ENCODE data around the gene PCDHGC3.

Gene PCDHGC3

DNA sequence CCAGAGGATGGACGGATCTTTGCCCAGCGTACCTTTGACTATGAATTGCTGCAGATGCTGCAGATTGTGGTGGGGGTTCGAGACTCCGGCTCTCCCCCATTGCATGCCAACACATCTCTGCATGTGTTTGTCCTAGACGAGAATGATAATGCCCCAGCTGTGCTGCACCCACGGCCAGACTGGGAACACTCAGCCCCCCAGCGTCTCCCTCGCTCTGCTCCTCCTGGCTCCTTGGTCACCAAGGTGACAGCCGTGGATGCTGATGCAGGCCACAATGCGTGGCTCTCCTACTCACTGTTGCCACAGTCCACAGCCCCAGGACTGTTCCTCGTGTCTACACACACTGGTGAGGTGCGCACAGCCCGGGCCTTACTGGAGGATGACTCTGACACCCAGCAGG lies 15.0 kb downstream of the PCDHGC3 start:
- TF ChIP-seq, protein P1, sequence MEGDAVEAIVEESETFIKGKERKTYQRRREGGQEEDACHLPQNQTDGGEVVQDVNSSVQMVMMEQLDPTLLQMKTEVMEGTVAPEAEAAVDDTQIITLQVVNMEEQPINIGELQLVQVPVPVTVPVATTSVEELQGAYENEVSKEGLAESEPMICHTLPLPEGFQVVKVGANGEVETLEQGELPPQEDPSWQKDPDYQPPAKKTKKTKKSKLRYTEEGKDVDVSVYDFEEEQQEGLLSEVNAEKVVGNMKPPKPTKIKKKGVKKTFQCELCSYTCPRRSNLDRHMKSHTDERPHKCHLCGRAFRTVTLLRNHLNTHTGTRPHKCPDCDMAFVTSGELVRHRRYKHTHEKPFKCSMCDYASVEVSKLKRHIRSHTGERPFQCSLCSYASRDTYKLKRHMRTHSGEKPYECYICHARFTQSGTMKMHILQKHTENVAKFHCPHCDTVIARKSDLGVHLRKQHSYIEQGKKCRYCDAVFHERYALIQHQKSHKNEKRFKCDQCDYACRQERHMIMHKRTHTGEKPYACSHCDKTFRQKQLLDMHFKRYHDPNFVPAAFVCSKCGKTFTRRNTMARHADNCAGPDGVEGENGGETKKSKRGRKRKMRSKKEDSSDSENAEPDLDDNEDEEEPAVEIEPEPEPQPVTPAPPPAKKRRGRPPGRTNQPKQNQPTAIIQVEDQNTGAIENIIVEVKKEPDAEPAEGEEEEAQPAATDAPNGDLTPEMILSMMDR (conservative IDR thresholded peaks at IDR 0.05; ENCODE audit: low read depth, low read length): no peak
- no peak for DNase-seq (ENCODE audit: low read depth)

DNA sequence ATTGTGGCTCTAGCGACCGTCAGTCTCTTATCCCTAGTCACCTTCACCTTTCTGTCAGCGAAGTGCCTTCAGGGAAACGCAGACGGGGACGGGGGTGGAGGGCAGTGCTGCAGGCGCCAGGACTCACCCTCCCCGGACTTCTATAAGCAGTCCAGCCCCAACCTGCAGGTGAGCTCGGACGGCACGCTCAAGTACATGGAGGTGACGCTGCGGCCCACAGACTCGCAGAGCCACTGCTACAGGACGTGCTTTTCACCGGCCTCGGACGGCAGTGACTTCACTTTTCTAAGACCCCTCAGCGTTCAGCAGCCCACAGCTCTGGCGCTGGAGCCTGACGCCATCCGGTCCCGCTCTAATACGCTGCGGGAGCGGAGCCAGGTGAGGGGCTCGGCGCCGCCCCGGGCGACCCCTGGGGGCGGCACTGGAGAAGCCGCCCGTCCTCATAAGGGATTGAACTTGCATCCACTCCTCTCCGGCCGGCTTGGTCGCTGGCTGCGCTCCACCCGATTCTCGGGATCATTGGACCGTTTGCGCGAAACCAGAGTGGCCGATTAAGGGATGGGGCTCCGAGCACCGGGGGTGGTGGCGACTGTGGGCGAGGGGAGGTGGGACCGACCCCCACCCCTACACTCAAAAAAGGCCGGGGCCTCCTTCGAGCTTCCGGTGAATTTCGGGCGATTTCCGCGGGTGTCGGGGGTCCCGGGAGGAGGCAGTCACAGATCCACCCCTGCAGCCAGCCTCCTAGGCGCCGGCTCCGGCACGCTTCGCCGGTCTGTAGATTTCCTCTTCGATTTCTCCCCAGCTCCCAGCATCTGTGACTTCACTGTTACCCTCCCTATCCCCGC lies 15.8 kb downstream of the PCDHGC3 start:
- TF ChIP-seq, protein P1 (conservative IDR thresholded peaks at IDR 0.05; ENCODE audit: low read depth, low read length): no peak
- no peak for DNase-seq (ENCODE audit: low read depth)
- H3K4me3 ChIP-seq (ENCODE audit: low read length): peak overlapping the region; percentile 15

More for the DNA sequence above, 15.0 kb downstream of the PCDHGC3 start:
- H3K4me3 ChIP-seq (ENCODE audit: low read length): no peak overlapping the region

DNA sequence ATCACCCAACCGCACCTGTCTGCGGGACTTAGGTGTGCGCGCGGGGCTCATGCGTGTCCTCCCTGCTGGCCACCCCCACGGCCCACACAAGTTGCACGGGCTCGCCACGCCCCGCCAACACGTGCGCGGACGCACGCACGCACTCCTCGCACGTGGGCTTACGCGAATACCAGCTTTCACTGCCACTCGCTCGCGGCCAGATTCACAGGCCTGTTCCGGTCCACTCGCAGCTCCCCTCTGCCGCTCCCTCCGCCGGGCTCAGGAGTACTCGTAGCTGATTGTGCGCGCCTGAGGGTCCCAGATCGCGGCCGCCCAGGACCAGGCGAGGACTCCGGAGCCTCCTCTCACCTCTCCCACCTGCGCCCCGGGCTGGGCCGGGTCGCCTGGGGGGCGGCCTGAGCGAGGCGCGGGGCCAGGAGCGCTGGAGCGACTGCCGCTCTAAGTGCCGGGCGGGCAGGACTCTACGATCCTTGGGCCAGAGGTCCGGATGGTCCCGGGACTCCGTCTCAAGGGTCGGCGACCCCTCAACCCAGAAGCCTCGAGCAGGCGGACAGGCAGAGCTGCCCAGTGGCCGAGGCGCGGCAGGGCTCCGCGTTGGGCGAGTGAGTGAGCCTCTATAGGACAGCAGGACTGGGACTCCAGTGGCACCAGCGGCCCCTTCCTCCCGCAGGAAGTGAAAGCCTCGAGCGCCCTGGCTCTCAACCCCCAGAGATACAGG lies 16.6 kb downstream of the PCDHGC3 start:
- DNase-seq (ENCODE audit: low read depth): no peak
- no peak overlapping the region for H3K4me3 ChIP-seq (ENCODE audit: low read length)
- TF ChIP-seq, protein P1 (conservative IDR thresholded peaks at IDR 0.05; ENCODE audit: low read depth, low read length): no peak

DNA sequence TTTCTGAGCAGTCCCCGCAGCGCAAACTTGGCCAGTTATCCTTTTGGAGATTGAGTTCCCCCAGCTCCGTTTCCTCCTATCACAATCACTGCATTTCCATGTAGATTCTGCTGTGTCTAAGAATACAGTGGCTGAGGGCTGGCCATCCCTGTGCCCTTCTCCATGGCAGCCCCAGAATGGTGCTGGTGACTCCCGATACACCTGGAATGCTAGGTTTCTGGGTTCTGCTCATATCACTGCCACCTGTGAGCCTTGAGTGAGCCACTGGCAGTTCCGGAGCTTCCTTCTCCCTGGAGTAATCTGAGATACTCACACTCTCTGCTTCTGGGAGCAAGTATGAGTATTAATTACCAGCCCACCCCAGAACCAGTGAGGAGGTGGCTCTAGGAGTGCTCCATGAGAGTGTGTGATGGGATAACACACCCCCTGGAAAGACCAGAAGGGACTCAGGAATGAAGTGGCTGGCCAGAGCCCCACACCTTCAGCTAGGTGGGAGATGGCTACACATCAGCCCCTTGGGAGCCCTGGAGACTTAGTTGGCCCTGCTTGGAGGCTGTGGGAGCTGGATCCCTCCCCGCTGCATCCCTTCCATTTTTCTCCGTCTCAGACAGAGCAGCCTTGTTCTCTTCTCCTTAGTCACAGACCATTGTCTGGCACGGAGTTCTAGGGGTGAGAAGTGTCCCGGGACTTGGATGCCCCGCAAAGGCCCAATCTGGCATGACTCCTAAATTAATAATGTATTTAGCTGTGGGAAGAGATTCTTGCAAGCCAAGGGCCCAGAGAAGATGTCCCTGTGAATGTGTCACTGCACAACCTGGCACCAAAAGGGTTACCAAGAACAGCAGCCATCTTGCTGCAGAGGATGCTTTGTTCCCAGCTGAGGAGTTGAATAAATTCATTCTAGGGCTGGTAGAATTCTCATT lies 18.0 kb downstream of the PCDHGC3 start:
- DNase-seq (ENCODE audit: low read depth): no peak
- no peak overlapping the region for H3K4me3 ChIP-seq (ENCODE audit: low read length)
- TF ChIP-seq, protein P1 (conservative IDR thresholded peaks at IDR 0.05; ENCODE audit: low read depth, low read length): no peak

DNA sequence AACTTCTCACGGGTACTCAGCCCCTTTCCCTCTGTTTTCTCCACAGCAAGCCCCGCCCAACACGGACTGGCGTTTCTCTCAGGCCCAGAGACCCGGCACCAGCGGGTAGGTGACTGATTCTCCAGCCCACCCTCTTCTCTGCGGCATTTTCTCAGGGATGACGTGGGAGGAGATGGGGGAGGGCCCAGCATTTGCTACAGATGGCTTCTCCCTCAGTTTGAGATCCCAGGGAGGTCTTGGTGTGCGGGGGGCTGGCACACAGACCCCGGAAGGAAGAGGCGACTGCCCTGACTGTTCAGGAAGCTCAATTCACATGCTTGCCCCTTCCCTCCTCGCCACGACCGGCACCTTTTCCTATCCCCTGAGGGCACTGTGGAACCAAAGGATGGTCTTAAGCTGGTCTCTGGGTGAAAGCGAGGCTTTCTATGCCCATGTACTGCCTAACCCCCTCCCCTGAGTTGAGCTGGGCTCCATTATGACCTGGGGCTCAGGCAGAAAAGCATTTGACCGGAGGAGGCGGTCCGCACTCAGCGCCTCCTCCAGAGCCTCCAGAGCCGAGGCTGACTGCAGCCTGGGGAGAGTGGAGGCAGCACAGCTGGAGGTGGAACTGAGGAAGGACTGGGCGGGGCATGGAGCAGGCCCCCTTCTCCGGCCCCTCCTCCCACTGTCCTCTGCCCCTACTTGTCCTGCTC lies 19.1 kb downstream of the PCDHGC3 start:
- H3K4me3 ChIP-seq (ENCODE audit: low read length): no peak overlapping the region
- TF ChIP-seq, protein P1 (conservative IDR thresholded peaks at IDR 0.05; ENCODE audit: low read depth, low read length): no peak
- DNase-seq (ENCODE audit: low read depth): no peak

DNA sequence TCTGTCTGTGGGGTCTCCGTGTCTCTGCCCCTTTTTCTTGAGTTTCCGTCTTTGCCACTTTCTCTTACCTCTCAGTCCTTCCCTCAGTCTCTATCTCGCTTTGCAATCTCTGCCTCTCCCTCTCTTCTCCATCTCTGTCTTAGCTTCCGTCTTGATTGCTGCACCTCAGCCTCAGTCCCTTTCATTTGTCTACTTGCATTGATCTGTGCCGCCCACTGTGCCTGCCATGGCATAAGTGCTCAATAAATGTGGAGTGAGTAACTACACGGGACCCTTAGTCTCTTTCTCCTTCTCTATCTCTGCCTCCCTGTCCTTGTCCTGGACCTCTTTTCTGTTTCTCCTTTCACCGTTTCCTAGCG lies 19.7 kb downstream of the PCDHGC3 start:
- H3K4me3 ChIP-seq (ENCODE audit: low read length): no peak overlapping the region
- TF ChIP-seq, protein P1 (conservative IDR thresholded peaks at IDR 0.05; ENCODE audit: low read depth, low read length): no peak
- DNase-seq (ENCODE audit: low read depth): no peak

Data from retinal pigment epithelial cell (primary cell).